ENCODE data around the gene GALT.

GRCh38 chr9:34694811-34695210 is 48.3 kb downstream of the GALT start:
- TF ChIP-seq, protein P1, sequence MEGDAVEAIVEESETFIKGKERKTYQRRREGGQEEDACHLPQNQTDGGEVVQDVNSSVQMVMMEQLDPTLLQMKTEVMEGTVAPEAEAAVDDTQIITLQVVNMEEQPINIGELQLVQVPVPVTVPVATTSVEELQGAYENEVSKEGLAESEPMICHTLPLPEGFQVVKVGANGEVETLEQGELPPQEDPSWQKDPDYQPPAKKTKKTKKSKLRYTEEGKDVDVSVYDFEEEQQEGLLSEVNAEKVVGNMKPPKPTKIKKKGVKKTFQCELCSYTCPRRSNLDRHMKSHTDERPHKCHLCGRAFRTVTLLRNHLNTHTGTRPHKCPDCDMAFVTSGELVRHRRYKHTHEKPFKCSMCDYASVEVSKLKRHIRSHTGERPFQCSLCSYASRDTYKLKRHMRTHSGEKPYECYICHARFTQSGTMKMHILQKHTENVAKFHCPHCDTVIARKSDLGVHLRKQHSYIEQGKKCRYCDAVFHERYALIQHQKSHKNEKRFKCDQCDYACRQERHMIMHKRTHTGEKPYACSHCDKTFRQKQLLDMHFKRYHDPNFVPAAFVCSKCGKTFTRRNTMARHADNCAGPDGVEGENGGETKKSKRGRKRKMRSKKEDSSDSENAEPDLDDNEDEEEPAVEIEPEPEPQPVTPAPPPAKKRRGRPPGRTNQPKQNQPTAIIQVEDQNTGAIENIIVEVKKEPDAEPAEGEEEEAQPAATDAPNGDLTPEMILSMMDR (IDR thresholded peaks at IDR 0.05) = no peak
- TF ChIP-seq EP300 (IDR thresholded peaks at IDR 0.05) (no peak), POLR2A (IDR thresholded peaks at IDR 0.05) (no peak)
